Activated CD4-positive, alpha-beta T cell treated with anti-CD3 and anti-CD28 coated beads for 36 hours (primary cell): ENCODE measurements around the gene TMPRSS7. TPM values are rescaled to one million over a fixed set of nuclear protein-coding genes. Genes with fewer than 3 reads are reported as not detected.

Source experiments
- ATAC-seq: fragments of 200-7000 bp; cut with Tn5 transposase; one replicate; pipeline ENCODE4 v1.10.0; 2021; ENCODE audit warnings: mild to moderate bottlenecking, moderate library complexity
- CTCF ChIA-PET: fragments of 350-600 bp; sonication (Branson Sonifier 250); formaldehyde crosslinking; loops from one replicate; lab custom pipeline; 2021; ENCODE audit warnings: antibody characterized with exemption; lab: Charles Lee
- POLR2A ChIA-PET: fragments of 350-600 bp; sonication (Branson Sonifier 250); formaldehyde crosslinking; loops from one replicate; lab custom pipeline; 2021; ENCODE audit warnings: antibody characterized with exemption, inconsistent platforms; lab: Charles Lee
- DNase-seq: peaks from one replicate; pipeline ENCODE4 v3.0.0-alpha.2; 2020
- H3K27ac Mint-ChIP-seq: one replicate; pipeline ENCODE4 v1.8.0; 2021; ENCODE audit warnings: mixed read lengths
- H3K27me3 Mint-ChIP-seq: one replicate; pipeline ENCODE4 v1.8.0; 2021; ENCODE audit warnings: mixed read lengths
- H3K36me3 Mint-ChIP-seq: one replicate; pipeline ENCODE4 v1.8.0; 2021; ENCODE audit warnings: low read depth, mixed read lengths
- H3K4me1 Mint-ChIP-seq: one replicate; pipeline ENCODE4 v1.8.0; 2021; ENCODE audit warnings: mixed read lengths
- H3K4me3 Mint-ChIP-seq: one replicate; pipeline ENCODE4 v1.8.0; 2021; ENCODE audit warnings: mild to moderate bottlenecking, moderate library complexity, mixed read lengths
- H3K9me3 Mint-ChIP-seq: one replicate; pipeline ENCODE4 v1.8.0; 2021; ENCODE audit warnings: low read depth, mixed read lengths
- intact Hi-C, 2 experiments: fragments of 100-400 bp; cut with DNase I in 1 of 2; cut with micrococcal nuclease in 1 of 2; formaldehyde crosslinking; loops; one replicate each; pipeline versions ENCODE4 v1.14.2 to v1.15.1; 2022 to 2024; cut with DNase I, micrococcal nuclease
- total RNA-seq, 2 experiments: library from RNA; stranded (reverse); gene quantifications; one replicate each; pipeline ENCODE4 v1.2.3, GENCODE V29; 2021

TMPRSS7 gene
- total RNA-seq, 2 experiments from 2014 or later, result not detected

DNA sequence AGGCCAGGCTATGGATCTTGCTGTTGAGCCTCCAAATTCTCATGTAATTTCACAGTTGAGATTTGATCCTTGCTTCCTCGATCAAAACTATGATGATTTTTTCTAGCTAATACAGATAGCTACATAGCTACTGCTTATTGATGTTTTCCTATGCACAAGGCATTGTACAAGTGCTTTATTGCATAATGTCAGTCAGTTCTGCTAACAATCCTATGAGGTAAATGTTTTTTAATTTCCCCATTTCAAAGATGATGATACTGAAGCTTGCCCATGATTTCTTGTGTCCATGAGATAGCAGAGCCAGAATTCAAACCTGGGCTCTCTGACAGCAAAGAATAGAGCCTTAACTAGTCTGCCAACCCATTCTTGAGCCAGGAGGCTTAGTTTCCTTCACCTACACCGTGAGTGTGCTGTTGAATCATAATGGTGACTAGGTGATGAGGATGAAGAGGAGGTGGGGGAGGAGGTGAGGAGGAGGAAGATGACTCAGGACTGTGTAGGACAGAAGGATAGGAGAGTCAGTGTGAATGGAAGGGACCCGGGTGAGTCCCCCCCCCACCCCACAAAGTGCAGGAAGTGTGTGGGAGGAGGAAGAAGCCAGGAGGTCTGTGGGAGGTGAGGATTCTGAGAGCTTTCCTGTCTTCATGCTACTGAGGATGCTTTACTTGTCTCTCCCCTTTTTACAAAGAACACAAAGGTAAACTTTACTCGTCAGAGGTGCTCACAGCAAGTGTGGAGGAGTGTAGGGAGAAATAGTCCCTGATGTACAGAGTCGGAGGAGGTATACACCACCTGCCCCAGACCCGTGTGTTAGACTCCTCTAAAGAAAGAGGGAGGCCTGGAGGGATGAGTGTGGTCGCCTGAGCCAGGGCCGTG, 32.2 kb upstream of the TMPRSS7 start:
- intact Hi-C loops, result loop anchor here (1.0 kb wide), 2 partner anchors 11 to 23 kb away; partner anchors contain the start of gene ABHD10 (in 2 of the 2)
- Mint-ChIP-seq H3K27me3 (no peaks in the 10 kb centered on the region), H3K36me3 (peaks cover 3% of the 10 kb centered on the region), H3K4me1 (peaks cover 62% of the 10 kb centered on the region), H3K27ac (peak overlapping the region; percentile 79), H3K4me3 (peak overlapping the region; percentile 33), H3K9me3 (no peaks in the 10 kb centered on the region)
- ChIA-PET CTCF (interaction anchor here (0.6 to 21.0 kb wide), 10 partner anchors 7 to 408 kb away, joined by 3 to 515 read pairs (median 4); partner anchors contain the start of genes ABHD10 and TAGLN3), POLR2A (interaction anchor here (0.6 to 0.7 kb wide), 2 partner anchors 16 to 331 kb away, joined by 3 to 5 read pairs; partner anchors contain the start of gene CD200)
- ATAC-seq, result peak; percentile 87
- DNase-seq, result peak; percentile 73

DNA sequence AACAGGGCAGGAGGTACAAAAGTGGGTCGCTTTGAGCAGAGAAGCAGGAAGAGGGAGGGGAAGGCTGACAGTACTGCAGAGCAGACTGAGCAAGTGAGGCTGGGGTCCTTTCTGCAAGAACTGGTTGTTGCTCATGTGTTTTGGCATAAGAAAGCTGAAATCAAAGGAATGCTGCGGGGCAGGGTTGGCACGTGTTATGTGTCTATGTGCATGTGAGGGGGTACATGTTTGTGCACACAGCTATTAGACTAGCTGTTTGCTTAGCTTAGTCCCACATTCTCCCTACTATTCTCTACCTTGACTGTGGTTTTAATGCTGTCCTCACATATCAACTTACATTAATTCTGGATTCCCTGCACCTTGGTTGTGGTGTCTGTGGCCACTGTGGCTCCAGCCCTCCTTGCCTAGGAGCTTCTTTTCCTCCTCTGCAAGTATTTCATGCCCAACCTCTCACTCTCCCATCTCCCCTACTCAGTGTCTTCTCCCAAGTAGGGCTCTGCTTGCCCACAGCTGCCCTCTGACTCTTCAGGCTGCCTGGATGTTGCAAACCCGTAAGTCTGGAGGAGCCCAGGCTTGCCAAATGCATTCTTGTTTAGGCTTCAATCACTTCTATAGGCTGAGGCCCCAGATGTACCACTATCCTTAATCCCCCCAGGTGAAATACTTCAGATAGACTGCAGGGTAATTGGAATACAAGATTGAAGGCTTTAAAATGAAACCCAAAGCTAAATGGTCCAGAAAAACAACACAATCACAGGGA, 31.0 kb upstream of the TMPRSS7 start:
- Mint-ChIP-seq H3K9me3 (no peaks in the 10 kb centered on the region), H3K4me3 (peak overlapping the region; percentile 33), H3K27ac (peak overlapping the region; percentile 79), H3K4me1 (peaks cover 60% of the 10 kb centered on the region), H3K27me3 (no peaks in the 10 kb centered on the region), H3K36me3 (peaks cover 3% of the 10 kb centered on the region)
- CTCF ChIA-PET, result interaction anchor here (0.9 to 21.0 kb wide), 6 partner anchors 7 to 334 kb away, joined by 3 to 515 read pairs (median 8); partner anchors contain the start of genes ABHD10 and TAGLN3
- ATAC-seq (no peak), DNase-seq (no peak)
- POLR2A ChIA-PET, result interaction anchor here (0.6 to 1.1 kb wide), 3 partner anchors 9 to 25 kb away, joined by 3 to 4 read pairs (median 3); partner anchors contain the start of gene ABHD10
- intact Hi-C loops, result no loop called here

DNA sequence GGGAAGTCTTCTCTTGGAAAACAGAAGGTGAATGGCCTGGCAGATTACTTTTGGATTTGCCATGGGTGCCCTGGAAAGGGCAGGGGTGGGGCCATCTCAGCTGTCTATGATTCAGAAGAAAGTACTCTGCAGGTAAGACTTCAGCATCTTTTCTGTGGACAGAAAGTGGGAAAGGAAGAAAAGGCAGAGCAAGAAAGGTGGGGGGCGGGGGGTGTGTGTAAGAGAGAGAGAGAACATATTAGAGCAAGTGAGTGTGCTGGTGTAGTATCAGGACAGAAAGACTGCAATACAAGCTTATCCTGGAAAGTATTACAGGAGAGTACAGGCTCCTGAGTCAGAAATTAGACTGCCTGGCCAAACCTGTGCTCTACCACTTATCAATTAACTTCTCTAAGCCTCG, 30.3 kb upstream of the TMPRSS7 start:
- Mint-ChIP-seq H3K9me3 (no peaks in the 10 kb centered on the region), H3K27ac (peak overlapping the region; percentile 5), H3K27me3 (no peaks in the 10 kb centered on the region), H3K36me3 (peaks cover 3% of the 10 kb centered on the region), H3K4me1 (peaks cover 55% of the 10 kb centered on the region), H3K4me3 (no peak overlapping the region)
- CTCF ChIA-PET, result interaction anchor here (0.9 to 21.0 kb wide), 5 partner anchors 6 to 39 kb away, joined by 3 to 515 read pairs (median 10); partner anchors contain the start of gene TAGLN3
- ATAC-seq (no peak), DNase-seq (peak; percentile 32)
- POLR2A ChIA-PET, result interaction anchor here (1.1 kb wide), 1 partner anchor 26 kb away, joined by 4 read pairs; the partner anchor contains the start of gene ABHD10
- intact Hi-C loops, result no loop called here

DNA sequence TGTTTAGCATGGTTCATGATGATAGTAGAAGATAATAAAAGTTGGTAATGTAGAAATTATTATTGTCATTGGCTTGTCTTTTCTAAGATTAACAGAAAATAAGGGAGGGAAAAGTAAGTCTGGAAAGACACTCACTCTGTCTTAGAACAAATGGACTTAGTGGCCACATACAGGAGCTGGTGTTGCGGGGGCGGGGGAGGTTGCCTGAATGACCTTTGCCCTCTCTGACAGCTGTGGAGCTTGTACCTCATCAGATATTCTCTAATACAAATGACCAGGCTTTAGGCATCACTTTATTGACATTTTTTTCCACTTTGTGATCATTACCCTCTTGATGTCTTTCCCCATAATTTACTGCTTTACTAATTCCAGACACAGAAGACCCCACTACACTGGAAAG, 29.9 kb upstream of the TMPRSS7 start:
- ChIA-PET CTCF (interaction anchor here (0.9 to 21.0 kb wide), 5 partner anchors 6 to 39 kb away, joined by 3 to 515 read pairs (median 10); partner anchors contain the start of gene TAGLN3), POLR2A (no interaction called here)
- peaks cover 53% of the 10 kb centered on the region for H3K4me1 Mint-ChIP-seq
- no peaks in the 10 kb centered on the region for H3K27me3 Mint-ChIP-seq
- H3K36me3 Mint-ChIP-seq, result peaks cover 3% of the 10 kb centered on the region
- ATAC-seq, result no peak
- H3K27ac Mint-ChIP-seq, result peak overlapping the region; percentile 74
- DNase-seq, result no peak
- no peaks in the 10 kb centered on the region for H3K9me3 Mint-ChIP-seq
- intact Hi-C loops, result no loop called here
- no peak overlapping the region for H3K4me3 Mint-ChIP-seq

DNA sequence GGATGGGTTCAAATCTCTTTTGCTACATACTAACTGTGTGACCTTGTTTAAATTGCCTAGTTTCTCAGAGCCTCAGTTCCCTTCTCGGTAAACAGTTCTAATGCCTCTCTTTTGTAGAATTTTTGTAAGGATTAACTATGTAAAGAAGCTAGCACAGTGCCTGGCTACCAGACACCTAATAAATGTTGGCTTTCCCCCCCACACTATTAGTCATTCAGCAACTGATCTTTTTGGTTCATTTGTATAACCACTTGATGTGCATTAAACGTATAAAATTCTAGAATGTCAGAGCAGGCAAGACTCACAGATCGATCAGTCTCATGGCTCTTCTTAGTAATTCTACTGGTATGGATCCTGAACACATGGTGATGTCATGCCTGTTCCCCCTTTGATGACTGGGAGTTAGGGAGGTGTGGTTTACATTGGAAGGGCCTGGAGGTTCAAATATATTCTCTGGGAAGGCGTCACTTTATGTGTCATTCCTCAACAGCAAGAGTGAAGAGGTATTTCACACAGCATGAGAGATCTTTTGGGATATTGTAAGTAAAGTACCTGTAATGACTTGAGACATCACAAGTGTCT, 29.4 kb upstream of the TMPRSS7 start:
- peaks cover 51% of the 10 kb centered on the region for H3K4me1 Mint-ChIP-seq
- H3K27me3 Mint-ChIP-seq, result no peaks in the 10 kb centered on the region
- H3K36me3 Mint-ChIP-seq, result peaks cover 3% of the 10 kb centered on the region
- H3K27ac Mint-ChIP-seq, result peak overlapping the region; percentile 74
- no peak for DNase-seq
- H3K9me3 Mint-ChIP-seq, result no peaks in the 10 kb centered on the region
- H3K4me3 Mint-ChIP-seq, result no peak overlapping the region
- CTCF ChIA-PET, result interaction anchor here (1.1 to 21.0 kb wide), 4 partner anchors 5 to 110 kb away, joined by 6 to 515 read pairs (median 262); partner anchors contain the start of gene TAGLN3
- intact Hi-C loops, result no loop called here
- ATAC-seq, result peak; percentile 10
- POLR2A ChIA-PET, result no interaction called here

DNA sequence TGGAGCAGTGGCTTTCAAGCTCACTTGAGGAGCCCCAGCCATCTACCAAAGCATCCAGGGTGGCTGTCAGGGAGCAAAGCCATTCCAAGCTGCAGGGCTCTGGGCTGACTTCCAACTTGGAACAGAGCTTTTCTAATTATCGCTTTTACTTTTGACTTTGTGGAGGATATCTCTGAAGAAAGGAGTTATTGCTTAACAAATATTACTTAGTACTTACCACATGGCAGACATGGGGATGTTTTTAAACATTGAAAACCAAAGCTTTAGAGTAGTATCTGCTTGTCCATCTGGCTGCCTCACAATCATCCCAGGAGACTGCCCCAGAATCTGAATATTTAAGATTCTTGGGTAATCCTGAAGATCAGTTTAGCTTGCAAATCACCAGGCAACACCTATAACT, 26.9 kb upstream of the TMPRSS7 start:
- ChIA-PET POLR2A (interaction anchor here (1.0 kb wide), 1 partner anchor 14 kb away, joined by 3 read pairs; no protein-coding TSS in a partner anchor), CTCF (interaction anchor here (0.7 to 20.3 kb wide), 9 partner anchors 8 to 293 kb away, joined by 3 to 515 read pairs (median 4); partner anchors contain the start of genes ABHD10 and TAGLN3)
- DNase-seq, result no peak
- Mint-ChIP-seq H3K27ac (no peak overlapping the region), H3K4me1 (peaks cover 30% of the 10 kb centered on the region), H3K36me3 (peaks cover 3% of the 10 kb centered on the region), H3K4me3 (no peak overlapping the region), H3K27me3 (no peaks in the 10 kb centered on the region), H3K9me3 (no peaks in the 10 kb centered on the region)
- intact Hi-C loops, result no loop called here
- no peak for ATAC-seq

DNA sequence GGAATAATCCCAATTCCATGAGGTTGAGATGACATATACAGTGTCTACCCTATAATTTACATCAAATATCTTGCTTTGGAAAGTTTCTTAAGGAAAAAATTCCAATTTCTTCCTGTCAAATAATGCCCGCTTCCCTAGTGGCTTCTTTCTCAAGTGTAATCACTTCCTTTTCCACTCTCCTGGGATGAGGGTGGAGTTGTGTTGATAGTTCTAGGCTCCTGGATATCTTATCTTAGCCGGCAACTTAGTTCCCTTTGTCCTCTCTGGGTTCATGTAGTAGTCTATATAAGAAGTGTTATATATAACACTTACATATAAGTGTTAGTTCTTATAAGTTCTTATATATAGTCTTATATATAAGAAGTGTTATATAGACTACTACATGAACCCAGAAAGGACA, 24.9 kb upstream of the TMPRSS7 start:
- ChIA-PET POLR2A (no interaction called here), CTCF (interaction anchor here (20.3 kb wide), 1 partner anchor 14 kb away, joined by 515 read pairs; the partner anchor contains the start of gene TAGLN3)
- Mint-ChIP-seq H3K4me3 (no peak overlapping the region), H3K27ac (no peak overlapping the region), H3K4me1 (peaks cover 25% of the 10 kb centered on the region), H3K27me3 (no peaks in the 10 kb centered on the region), H3K36me3 (peaks cover 3% of the 10 kb centered on the region), H3K9me3 (no peaks in the 10 kb centered on the region)
- ATAC-seq (no peak), DNase-seq (no peak)
- intact Hi-C loops, result loop anchor here in 1 of 2 experiments (10.0 kb wide), 1 partner anchor 115 kb away; no protein-coding TSS in a partner anchor

DNA sequence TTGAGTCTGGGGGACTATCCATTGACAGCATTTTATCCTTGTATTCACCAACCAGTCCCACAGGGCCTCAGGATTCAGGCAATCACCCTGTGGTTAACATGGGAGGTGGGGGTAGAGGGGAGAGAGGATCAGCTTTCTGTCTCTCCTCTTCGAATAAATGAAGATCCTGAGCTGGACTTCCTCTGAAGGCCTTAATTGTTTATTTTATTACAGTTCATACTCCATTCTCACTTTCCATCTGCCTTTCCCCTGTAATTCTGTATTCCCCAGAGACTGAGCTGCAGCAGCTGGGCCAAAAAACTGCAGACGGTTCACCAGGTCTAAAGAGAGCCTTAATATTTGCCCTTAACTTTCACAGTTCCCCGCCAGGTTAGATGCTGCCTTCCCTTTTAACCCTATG, 23.9 kb upstream of the TMPRSS7 start:
- Mint-ChIP-seq H3K27ac (no peak overlapping the region), H3K4me1 (peaks cover 17% of the 10 kb centered on the region), H3K36me3 (no peaks in the 10 kb centered on the region), H3K27me3 (no peaks in the 10 kb centered on the region), H3K9me3 (no peaks in the 10 kb centered on the region), H3K4me3 (no peak overlapping the region)
- intact Hi-C loops, result loop anchor here in 1 of 2 experiments (10.0 kb wide), 1 partner anchor 116 kb away; no protein-coding TSS in a partner anchor
- DNase-seq (no peak), ATAC-seq (no peak)
- ChIA-PET CTCF (interaction anchor here (0.8 to 20.3 kb wide), 4 partner anchors 15 to 41 kb away, joined by 3 to 515 read pairs (median 28); partner anchors contain the start of genes ABHD10 and TAGLN3), POLR2A (no interaction called here)

DNA sequence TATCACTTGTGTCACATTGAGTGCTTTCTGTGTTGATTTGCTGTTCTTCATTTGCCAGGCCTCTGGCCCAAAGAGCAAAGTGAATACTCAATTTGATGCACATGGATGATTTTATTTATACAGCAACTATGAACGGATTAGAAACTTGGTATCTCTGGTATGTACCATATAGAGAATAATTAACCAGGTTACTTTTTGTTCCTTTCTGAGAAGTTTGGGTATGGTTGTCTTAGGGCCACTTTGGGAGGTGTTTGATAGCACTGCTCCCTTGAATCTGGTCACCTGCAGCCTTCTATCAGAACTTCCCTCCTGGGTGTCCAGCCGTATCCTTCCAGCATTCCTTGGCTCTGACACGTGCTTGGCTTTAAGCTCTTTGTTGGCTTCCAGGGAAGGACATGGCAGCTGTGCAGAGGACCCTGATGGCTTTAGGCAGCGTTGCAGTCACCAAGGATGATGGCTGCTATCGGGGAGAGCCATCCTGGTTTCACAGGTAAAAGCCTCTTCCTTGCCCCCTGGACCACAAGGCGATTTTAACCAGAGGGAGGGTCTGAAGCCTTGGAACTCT, 23.1 kb upstream of the TMPRSS7 start:
- H3K4me1 Mint-ChIP-seq, result peaks cover 17% of the 10 kb centered on the region
- no peaks in the 10 kb centered on the region for H3K9me3 Mint-ChIP-seq
- ATAC-seq, result no peak
- H3K36me3 Mint-ChIP-seq, result no peaks in the 10 kb centered on the region
- intact Hi-C loops, result loop anchor here in 1 of 2 experiments (10.0 kb wide), 1 partner anchor 117 kb away; no protein-coding TSS in a partner anchor
- no peaks in the 10 kb centered on the region for H3K27me3 Mint-ChIP-seq
- DNase-seq, result no peak
- ChIA-PET POLR2A (no interaction called here), CTCF (interaction anchor here (0.6 to 20.3 kb wide), 8 partner anchors 16 to 346 kb away, joined by 3 to 515 read pairs (median 40); partner anchors contain the start of genes ABHD10 and TAGLN3)
- H3K4me3 Mint-ChIP-seq, result no peak overlapping the region
- no peak overlapping the region for H3K27ac Mint-ChIP-seq
